Tibial artery (tissue), 4 donors: Measurements from ENCODE around the gene NFIA.
"Not testable (repeated sequence)": the region's sequence is repeated elsewhere in the genome, so short reads cannot be mapped to it uniquely, and the experiment has no call there.

Experiments used
- DNase-seq, 2 donors: peaks; one replicate each; pipeline ENCODE4 v3.0.0-alpha.2; 2019
- H3K27ac ChIP-seq, 2 donors: fragments of 200-600 bp; sonication (generic) in 1 of 2; 1 replicate in 1 of 2; 2 replicates in 1 of 2; pipeline ENCODE4 v1.5.1; 2018 to 2019; ENCODE audit warnings: mild to moderate bottlenecking in 1 of 2
- H3K27me3 ChIP-seq, 2 donors: fragments of 200-600 bp; sonication (generic) in 1 of 2; one replicate each; pipeline versions ENCODE4 v1.5.1 to v1.6.0; 2016 to 2019
- H3K36me3 ChIP-seq, 3 donors: fragments of 200-600 bp; sonication (generic) in 2 of 3; one replicate each; pipeline ENCODE4 v1.5.1; 2016 to 2019; ENCODE audit warnings: mild to moderate bottlenecking in 2 of 3
- H3K4me1 ChIP-seq, 4 donors: fragments of 200-600 bp; sonication (generic) in 2 of 4; 1 replicate in 3 of 4; 2 replicates in 1 of 4; pipeline ENCODE4 v1.5.1; 2016 to 2019
- H3K4me3 ChIP-seq, 2 donors: fragments of 200-600 bp; sonication (generic) in 1 of 2; 1 replicate in 1 of 2; 2 replicates in 1 of 2; pipeline ENCODE4 v1.5.1; 2018 to 2019; ENCODE audit warnings: mild to moderate bottlenecking in 2 of 2
- H3K9me3 ChIP-seq, 3 donors: fragments of 200-600 bp; sonication (generic) in 1 of 3; one replicate each; pipeline ENCODE4 v1.5.1; 2016 to 2019
- CTCF ChIP-seq, 2 experiments: fragments of 200-600 bp in 1 of 2; fragments of 450-650 bp in 1 of 2; IDR thresholded peaks; one replicate each; pipeline ENCODE4 v1.5.1; 2017 to 2019; ENCODE audit warnings: antibody characterized with exemption in 2 of 2, mild to moderate bottlenecking in 1 of 2, moderate library complexity in 1 of 2
- intact Hi-C: fragments of 100-400 bp; cut with DNase I; formaldehyde crosslinking; loops from one replicate; pipeline ENCODE4 v1.15.0; 2023; ENCODE audit warnings: low total_unique reads

The NFIA gene

GRCh38 chr1:61274939-61275338 is 192.6 kb downstream of the NFIA start:
- no peaks in the 10 kb centered on the region for H3K36me3 ChIP-seq
- DNase-seq = no peak
- no peaks in the 10 kb centered on the region for H3K27me3 ChIP-seq
- TF ChIP-seq CTCF (IDR thresholded peaks at IDR 0.05) = no peak
- H3K4me3 ChIP-seq = peak overlapping the region in 1 of 2 donors; percentile 3
- H3K4me1 ChIP-seq = peaks cover 0 to 84% (median 20%) of the 10 kb centered on the region in 4 donors
- no peaks in the 10 kb centered on the region for H3K9me3 ChIP-seq
- H3K27ac ChIP-seq = peak overlapping the region in 1 of 2 donors; percentile 80
- intact Hi-C loops = no loop called here

GRCh38 chr1:61276246-61276645 is 193.9 kb downstream of the NFIA start:
- Histone ChIP-seq H3K9me3 (no peaks in the 10 kb centered on the region), H3K4me1 (peaks cover 0 to 93% (median 27%) of the 10 kb centered on the region in 4 donors), H3K27me3 (no peaks in the 10 kb centered on the region), H3K36me3 (no peaks in the 10 kb centered on the region), H3K4me3 (no peak overlapping the region), H3K27ac (peak overlapping the region in 1 of 2 donors; percentile 80)
- intact Hi-C loops = no loop called here
- no peak for DNase-seq
- no peak for TF ChIP-seq CTCF (IDR thresholded peaks at IDR 0.05)

GRCh38 chr1:61277121-61277690 is 194.8 kb downstream of the NFIA start:
- peak in 1 of 2 donors; percentile 46 for DNase-seq
- peak overlapping the region; percentile 27 to 31 for H3K4me3 ChIP-seq
- H3K9me3 ChIP-seq = no peaks in the 10 kb centered on the region
- H3K27ac ChIP-seq = peak overlapping the region; percentile 60 to 80
- no peaks in the 10 kb centered on the region for H3K27me3 ChIP-seq
- no peaks in the 10 kb centered on the region for H3K36me3 ChIP-seq
- H3K4me1 ChIP-seq = peaks cover 0 to 90% (median 30%) of the 10 kb centered on the region in 4 donors
- intact Hi-C loops = no loop called here
- no peak for TF ChIP-seq CTCF (IDR thresholded peaks at IDR 0.05)

GRCh38 chr1:61278503-61278902 is 196.1 kb downstream of the NFIA start:
- Histone ChIP-seq H3K4me1 (peaks cover 0 to 88% (median 30%) of the 10 kb centered on the region in 4 donors), H3K27ac (peak overlapping the region; percentile 60 to 80)
- H3K9me3 ChIP-seq, H3K4me3 ChIP-seq, H3K27me3 ChIP-seq, intact Hi-C loops, H3K36me3 ChIP-seq: not testable (repeated sequence)
- DNase-seq = peak; percentile 66 to 88

GRCh38 chr1:61278966-61279365 is 196.6 kb downstream of the NFIA start:
- no peak for TF ChIP-seq CTCF (IDR thresholded peaks at IDR 0.05)
- H3K27ac ChIP-seq = peak overlapping the region; percentile 60 to 80
- no peaks in the 10 kb centered on the region for H3K27me3 ChIP-seq
- H3K4me1 ChIP-seq = peaks cover 0 to 85% (median 27%) of the 10 kb centered on the region in 4 donors
- H3K36me3 ChIP-seq = no peaks in the 10 kb centered on the region
- no peak for DNase-seq
- intact Hi-C loops = no loop called here
- no peak overlapping the region for H3K4me3 ChIP-seq
- H3K9me3 ChIP-seq = no peaks in the 10 kb centered on the region

- DNase-seq = no peak
- Histone ChIP-seq H3K4me3 (no peak overlapping the region), H3K36me3 (no peaks in the 10 kb centered on the region), H3K27me3 (no peaks in the 10 kb centered on the region), H3K27ac (peak overlapping the region; percentile 60 to 80), H3K9me3 (no peaks in the 10 kb centered on the region), H3K4me1 (peaks cover 0 to 85% (median 27%) of the 10 kb centered on the region in 4 donors)
- intact Hi-C loops = no loop called here
- TF ChIP-seq CTCF (IDR thresholded peaks at IDR 0.05) = no peak
Measured at GRCh38 chr1:61279570-61279969, 197.2 kb downstream of the NFIA start.
